ENCODE data around the gene PRMT2.
"Not testable (repeated sequence)": the region's sequence is repeated elsewhere in the genome, so short reads cannot be mapped to it uniquely, and the experiment has no call there.

PRMT2 gene

DNA sequence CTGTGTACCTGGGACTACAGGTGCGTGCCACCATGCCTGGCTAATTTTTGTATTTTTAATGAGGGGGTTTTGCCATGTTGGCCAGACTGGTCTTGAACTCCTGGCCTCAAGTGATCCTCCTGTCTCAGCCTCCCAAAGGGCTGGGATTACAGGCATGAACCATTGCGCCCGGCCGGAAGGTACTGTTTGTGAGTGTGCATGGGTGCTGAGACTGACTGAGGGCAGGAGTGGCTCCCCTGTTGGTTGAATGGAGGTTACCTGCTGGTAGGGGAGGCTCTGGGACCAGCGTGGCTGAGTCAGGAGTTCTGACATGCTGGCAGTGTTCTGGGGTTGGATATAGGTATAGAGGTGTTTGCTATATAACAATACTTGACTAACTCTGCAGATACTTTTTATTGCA lies 10.4 kb downstream of the PRMT2 start:
- no peak for DNase-seq

DNA sequence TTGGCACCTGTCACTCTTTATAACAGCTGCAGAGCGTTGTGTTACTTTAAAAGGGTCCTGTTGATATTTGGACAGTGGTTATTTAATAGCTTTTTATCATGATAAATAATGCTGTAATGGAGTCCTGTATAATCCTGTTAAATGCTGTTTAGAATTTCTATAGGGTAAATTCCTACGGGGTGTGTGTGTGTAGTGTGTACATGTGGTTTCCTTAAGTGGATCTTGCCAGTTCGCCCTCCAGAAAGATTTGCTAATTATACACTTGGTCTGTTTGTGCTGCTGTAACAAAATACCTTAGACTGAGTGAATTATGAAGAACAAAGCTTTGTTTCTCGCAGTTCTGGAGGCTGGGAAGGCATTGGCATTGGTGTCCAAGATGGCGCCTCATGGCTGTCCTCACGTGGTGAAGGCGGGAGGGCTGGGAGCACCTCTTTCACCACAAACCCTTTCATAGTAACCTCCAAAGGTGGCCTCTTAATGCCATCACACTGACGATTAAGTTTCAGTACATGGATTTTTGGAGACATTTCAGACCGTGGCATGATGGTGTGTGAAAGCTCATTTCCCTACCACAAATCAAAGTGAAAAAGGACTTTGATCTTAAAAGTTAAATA lies 11.2 kb downstream of the PRMT2 start:
- no peak for DNase-seq

DNA sequence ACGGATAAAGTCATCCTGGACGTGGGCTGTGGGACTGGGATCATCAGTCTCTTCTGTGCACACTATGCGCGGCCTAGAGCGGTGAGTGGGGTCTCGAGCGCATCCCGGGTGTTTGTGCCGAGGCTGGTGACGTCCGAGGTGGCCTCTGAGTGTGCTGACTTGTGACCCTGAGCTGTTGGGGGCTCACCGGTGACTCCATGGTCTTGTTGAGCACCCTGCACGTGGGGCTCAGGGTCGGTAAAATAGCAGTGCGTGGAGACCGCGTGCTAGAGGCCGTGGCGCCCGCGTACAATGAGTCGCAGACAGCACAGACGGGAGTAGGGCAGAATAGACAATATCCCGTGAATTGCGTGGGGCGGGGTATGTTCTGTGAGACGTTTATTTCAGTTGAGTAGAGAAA lies 13.1 kb downstream of the PRMT2 start:
- no peak for DNase-seq

DNA sequence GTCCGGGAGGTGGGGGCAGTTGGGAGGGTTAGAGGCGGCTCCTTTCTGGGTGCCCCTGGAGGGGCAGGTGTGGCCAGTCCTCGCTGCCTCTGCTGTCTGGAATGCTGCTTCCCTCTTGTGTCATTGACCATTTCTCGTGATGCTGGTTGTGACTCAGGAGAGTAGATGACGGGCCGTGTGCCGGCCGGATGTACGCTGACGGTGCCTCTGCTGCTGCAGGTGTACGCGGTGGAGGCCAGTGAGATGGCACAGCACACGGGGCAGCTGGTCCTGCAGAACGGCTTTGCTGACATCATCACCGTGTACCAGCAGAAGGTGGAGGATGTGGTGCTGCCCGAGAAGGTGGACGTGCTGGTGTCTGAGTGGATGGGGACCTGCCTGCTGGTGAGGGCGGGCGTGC lies 13.9 kb downstream of the PRMT2 start:
- DNase-seq: no peak

DNA sequence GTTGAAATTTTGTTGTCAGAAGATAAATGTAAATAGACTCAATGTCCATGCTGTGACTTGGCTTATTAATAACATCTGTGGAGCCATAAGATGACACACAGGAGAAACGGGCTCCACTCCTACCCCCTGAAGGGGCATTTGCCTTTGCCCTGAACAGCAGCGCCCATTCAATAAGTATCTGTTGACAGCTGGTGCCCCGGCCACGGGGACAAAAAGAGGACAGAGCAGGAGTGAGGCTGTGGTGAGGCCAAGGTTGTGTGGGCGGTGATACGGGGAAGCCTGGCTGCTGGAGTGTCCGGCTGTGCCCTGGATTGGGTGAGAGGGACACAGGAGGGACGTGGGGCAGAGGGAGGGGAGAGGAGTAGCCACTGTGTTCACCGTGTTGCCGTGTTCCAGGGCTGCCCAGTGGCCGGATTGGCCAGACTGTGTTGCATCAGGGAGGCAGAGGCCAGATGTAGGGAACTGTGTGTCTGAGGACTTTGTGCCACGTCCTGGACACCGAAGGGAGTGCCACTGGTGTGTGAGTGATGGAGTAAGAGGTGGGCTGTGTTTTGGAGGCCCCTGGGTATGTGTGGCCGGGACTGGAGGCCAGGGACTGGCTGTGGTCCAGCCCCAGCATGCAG lies 15.1 kb downstream of the PRMT2 start:
- DNase-seq: no peak

DNA sequence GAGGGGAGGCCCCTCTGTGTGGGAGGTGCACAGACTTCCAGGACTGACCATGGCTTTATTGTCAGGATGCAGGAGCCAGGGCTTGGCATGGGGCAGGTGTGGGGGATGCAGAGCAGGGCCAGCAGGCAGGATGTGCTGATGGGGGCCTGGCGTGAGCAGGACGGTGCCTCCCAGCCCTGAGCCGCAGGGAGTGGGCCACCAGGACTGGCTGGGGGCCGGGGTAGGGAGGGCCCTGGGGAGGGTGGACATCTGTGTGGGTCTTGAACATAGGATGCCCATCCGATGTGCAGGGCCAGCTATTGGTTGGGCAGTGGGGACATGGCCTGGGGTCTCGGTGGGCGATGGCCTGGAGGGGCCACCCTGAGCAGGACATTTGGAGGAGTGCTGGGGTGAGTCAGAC lies 15.6 kb downstream of the PRMT2 start:
- no peak for DNase-seq

DNA sequence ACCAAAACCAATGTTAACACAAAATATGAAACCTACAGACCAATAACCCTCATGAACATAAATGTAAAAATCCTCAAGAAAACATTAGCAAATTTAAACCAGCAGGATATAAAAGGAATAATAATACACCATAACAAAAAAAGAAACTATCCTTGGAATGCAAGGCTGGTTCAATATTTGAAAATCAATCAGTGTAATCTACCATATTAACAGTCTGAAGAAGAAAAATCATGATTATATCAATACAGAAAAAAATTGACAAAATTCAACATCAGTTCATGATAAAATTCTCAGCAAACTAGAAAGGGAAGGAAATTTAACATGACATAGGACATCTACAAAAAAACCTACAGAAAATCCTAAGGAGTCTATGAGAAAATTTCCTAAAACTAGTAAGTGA lies 19.8 kb downstream of the PRMT2 start:
- no peak for DNase-seq

DNA sequence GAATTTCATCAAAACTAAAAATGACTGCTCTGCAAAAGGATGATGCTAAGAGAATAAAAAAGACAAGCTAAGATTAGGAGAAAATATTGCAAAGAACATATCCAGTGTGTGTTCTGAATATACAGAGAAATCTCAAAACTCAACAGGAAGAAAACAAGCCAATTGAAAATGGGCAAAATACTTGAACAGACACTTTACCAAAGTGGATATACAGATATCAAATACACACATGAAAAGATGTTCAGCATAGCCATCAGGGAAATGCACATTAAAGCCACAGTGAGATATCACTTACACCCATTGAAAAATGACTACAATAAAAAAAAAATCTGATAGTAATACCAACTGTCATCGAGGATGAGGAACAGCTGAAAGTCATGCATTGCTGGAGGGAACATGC lies 21.3 kb downstream of the PRMT2 start:
- DNase-seq: no peak

DNA sequence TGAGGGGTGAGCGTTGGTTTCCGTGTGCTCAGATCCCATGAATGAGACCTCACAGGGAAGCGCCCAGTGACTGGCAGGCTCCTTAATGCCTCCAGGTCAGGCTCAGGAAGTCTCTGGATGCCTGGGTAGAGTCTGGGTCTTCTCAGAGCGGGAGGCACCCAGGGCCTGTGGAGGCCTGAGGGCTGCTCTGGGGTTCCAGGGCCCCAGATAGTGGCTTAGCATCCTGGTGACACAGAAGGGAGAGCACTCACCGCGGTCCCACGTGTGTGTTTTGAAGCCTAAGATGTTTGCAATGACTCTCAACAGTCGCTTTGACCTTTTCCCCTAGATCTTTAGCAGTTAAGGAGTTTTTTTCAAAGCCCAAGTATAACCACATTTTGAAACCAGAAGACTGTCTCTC lies 25.0 kb downstream of the PRMT2 start:
- DNase-seq: peak; percentile 42

DNA sequence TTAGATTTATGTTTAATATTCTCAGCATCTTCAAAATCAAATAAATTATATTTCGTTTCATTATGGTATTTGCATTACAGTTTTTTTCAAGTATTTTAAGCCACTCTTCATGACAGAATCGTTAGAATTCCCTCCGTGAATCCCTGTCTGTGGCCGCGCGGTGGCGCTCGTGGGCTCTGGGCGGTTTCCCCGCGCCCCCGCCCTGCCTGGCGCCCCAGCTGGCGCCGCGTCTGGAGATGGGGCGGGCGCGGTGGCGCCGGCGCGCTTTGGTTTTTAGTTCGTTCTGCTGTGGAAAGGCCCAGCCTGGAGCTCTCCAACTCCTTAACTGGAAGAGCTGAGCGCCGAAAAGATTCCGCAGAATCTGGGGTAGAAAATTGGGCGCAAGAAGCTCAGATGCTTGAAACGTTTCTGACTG lies 25.7 kb downstream of the PRMT2 start:
- DNase-seq: no peak

DNA sequence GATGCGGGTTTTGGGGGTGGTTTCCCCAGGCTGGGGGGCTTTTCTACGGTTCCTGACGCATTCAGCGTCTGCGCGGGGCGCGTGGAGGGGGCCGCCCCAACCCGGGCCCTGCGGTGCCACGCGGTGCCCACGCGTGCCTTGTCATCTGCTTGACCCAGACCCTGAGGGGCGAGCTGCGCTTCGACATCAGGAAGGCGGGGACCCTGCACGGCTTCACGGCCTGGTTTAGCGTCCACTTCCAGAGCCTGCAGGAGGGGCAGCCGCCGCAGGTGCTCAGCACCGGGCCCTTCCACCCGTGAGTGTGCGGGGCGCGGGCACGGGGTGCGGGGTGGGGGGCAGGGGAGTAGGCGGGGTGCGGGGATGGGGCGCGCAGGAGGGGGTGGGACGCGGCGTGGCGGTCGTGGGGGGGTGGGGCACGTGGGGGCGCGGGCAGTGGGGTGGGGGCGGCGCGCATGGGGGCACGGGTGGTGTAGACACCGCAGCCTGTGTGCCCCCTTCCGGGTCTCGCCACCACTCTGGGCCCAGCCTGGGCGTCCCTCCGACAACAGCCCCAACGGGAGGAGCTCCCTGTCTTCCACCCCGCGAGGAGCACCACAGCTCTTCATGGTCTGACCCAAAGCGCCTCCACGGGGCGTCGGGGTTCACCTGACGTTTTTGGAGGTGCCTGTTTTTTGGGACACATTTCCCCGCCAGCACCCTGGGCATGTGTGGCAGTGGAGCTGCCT lies 26.3 kb downstream of the PRMT2 start:
- DNase-seq: no peak

DNA sequence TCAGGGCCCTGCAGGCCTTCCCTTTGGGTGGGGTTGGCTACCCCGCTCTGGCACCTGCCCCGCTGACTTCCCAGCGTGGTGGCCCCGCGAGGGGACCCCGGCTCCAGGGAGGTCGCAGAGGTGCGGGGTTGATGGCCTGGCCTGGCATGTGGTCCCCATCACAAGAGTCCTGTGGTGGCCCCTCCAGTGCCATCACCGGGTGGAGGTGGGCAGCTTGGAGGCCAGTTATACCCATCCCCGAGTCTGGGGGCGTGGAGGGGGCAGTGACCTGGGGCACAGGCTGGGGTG lies 26.8 kb downstream of the PRMT2 start:
- DNase-seq: no peak

DNA sequence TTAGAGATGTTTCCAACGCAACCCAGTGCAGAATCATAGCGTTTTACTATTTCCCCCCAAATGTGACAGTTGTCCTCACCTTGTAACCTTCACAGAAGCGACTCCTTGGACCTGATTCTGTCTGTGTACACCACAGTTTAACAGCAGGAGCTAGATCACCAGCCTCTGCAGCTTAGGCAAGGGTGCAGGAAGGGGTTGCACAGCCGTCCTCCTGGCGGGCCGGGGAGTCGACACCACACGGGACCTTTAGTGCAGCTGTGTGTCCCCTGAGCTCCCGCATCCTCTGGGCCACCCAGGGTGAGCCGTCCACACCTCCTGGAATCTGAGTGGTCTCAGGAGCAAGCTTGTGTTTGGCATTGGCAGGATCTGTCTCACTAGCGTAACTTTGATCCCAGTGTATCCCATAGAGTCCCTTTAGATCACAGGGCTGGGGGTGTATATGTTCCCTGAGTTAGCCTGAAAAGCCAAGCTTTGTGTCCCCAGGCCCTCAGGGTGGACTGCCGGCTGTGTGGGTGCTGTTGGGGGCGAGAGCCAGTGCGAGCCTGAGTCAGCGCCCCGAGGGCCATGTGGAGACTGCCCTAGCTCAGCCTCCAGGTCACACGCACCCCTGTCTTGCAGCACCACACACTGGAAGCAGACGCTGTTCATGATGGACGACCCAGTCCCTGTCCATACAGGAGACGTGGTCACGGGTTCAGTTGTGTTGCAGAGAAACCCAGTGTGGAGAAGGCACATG lies 27.5 kb downstream of the PRMT2 start:
- no peak for DNase-seq

DNA sequence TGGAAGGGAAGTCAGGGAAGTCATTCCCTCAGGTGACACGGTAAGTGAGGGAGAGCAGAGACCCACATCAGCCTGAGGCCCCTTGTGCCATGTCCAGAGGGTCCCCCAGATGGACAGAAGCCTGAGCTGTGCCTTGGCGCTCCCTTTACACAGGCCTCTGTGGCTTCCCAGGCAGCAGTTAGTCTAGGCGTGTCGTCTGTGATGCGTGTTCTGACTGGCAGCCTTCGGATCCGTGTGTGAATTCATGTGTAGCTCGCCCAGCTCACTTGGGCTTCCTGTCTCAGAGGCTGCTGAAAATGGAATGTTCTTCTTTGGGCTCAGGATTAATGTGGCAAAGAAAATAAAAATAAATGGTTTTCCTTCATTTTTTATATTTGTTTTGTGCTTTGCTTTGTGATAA lies 28.3 kb downstream of the PRMT2 start:
- DNase-seq: no peak

DNA sequence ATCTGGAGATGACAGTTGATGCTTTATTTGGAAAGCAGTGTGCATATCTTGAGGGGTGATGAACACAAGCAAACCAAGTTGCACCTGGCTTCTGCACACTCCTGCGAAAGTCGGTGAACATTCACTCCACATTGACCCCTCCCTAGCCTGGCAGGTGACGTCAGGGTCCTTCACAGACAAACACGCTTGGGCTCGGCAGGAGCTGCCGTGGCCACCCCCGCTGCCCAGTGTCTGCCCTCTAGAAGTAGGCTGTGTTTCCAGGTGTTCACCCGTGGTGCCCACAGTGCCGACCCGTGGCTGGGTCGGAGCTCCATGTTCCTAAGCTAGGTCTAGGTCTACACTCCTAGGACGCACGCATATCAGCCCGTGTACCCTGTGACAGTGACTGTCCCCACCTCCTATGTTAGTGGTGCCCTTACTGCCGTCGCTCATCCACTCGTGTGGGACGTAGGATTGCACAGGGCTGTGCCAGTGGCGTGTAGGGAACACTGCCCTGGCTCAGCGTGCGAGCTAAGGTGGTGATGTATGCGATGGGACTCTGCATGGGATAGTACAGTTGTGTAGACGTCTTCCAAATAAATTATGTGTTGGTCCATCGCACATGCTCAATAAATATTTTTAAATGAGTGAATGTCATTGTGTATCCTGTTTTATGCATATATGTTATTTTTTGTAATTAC lies 29.0 kb downstream of the PRMT2 start:
- DNase-seq: no peak

DNA sequence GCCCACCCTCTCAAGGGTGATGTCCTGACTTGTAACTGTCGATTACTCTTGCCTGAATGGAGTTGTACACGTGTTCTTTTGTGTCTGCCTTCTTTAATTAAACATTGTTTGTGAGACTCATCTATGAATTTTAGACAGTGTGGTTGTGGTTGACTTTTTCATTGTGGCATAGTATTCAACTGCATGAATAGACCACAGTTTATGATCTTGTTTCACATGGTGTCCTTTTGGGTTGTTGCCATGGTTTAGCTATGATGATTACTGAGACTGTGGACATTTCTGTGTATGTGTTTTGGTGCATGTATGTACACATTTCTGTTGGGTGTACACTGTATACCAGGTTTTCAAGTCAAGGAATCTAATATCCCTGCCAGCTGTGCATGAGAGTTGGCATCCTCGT lies 30.1 kb downstream of the PRMT2 start:
- no peak for DNase-seq

DNA sequence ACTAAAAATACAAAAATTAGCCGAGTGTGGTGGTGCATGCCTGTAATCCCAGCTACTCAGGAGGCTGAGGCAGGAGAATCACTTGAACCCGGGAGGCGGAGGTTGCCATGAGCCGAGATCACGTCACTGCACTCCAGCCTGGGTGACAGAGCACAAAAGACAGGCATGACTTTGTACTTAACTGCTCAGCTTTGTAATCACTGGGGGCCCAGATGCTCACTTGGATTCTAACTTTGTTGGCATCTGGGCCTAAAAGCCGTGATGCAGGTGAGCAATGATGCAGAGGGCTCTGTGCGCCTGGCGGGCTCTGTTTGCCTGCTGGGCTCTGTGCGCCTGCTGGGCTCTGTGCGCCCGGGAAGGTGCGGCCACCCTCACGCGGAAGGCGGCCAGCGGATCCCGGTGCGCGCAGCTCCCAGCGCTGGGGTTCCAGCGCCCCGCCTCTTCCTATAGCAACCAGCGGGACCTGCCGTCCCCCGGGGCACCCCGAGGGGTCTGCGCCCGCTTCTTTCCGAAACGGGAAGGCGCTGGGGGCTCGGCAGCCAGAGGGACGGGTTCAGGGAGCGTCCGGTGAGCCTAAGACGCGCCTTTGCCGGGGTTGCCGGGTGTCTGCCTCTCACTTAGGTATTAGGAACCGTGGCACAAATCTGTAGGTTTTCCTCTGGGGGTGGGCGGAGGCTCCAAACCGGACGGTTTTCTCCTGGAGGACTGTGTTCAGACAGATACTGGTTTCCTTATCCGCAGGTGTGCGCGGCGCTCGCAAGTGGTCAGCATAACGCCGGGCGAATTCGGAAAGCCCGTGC lies 31.7 kb downstream of the PRMT2 start:
- peak; percentile 48 for DNase-seq

DNA sequence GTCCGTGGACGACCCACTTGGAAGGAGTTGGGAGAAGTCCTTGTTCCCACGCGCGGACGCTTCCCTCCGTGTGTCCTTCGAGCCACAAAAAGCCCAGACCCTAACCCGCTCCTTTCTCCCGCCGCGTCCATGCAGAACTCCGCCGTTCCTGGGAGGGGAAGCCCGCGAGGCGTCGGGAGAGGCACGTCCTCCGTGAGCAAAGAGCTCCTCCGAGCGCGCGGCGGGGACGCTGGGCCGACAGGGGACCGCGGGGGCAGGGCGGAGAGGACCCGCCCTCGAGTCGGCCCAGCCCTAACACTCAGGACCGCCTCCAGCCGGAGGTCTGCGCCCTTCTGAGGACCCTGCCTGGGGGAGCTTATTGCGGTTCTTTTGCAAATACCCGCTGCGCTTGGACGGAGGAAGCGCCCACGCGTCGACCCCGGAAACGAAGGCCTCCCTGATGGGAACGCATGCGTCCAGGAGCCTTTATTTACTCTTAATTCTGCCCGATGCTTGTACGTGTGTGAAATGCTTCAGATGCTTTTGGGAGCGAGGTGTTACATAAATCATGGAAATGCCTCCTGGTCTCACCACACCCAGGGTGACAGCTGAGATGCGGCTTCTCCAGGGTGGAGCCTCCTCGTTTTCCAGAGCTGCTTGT lies 32.4 kb downstream of the PRMT2 start:
- DNase-seq: peak; percentile 45

DNA sequence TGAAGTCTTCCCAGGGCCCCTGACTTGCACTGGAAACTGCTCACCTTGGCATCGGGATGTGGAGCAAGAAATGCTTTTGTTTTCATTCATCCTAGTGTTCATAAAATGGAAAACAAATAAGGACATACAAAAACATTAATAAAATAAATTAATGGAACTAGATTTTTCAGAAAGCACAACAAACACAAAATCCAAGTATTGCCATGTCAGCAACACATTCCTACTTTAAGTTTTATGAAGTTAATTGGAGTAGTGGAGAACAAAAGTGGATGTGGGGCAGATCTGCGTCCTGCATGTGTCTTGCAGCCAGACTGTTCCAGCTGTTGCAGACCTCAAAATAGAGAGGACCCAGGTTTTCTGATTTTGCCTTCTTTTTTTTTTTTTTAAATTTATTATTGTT lies 32.9 kb downstream of the PRMT2 start:
- no peak for DNase-seq

DNA sequence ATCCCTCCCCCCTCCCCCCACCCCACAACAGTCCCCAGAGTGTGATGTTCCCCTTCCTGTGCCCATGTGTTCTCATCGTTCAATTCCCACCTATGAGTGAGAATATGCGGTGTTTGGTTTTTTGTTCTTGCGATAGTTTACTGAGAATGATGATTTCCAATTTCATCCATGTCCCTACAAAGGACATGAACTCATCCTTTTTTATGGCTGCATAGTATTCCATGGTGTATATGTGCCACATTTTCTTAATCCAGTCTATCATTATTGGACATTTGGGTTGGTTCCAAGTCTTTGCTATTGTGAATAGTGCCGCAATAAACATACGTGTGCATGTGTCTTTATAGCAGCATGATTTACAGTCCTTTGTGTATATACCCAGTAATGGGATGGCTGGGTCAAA lies 33.4 kb downstream of the PRMT2 start:
- not testable (repeated sequence) for DNase-seq

DNA sequence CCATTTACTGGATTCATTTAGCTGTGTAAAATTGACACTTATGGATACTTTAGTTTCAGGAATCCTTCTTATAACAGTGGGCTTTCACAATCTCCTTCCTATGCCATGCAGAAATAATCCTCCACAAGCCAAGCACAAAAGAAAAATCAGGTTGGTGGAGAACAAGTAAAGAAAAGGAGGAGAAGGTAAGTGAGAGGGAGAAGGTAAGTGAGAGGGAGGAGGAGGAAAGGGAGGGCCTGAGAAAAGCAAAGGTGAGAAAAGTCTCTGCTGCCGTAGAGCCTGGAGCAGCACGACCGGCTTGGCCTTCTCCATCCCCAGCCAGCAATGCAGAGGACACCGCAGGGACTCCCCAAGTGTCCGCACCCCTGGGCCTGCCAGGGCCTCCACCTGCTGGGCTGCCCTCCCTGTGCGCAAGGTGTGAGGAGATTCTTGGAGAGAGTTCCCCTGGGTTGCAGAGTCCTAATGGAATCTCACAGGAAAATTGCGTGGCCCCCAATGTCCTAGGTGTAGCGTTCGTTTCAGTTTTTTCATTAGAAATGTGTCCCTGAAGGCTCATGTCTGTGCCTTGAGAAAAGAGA lies 39.0 kb downstream of the PRMT2 start:
- no peak for DNase-seq

All from stimulated activated CD8-positive, alpha-beta memory T cell treated with anti-CD3 and anti-CD28 coated beads, Interleukin-4, amount 100 ng/mL, for 48 hours (primary cell).